SJCRH30 (cell line): ENCODE measurements around the gene FOXN1. TPM values are rescaled to one million over a fixed set of nuclear protein-coding genes. Genes with fewer than 3 reads are reported as not detected.

Experiments used
- DNase-seq, 2 experiments: peaks; one replicate each; pipeline ENCODE4 v3.0.0-alpha.2; 2015 to 2020
- H3K27ac ChIP-seq: fragments of 250-450 bp; sonication (Bioruptor Pico); 2 replicates; pipeline ENCODE4 v1.5.1; 2020; ENCODE audit warnings: mild to moderate bottlenecking, moderate library complexity
- H3K27me3 ChIP-seq: fragments of 250-450 bp; sonication (Bioruptor Pico); 2 replicates; pipeline ENCODE4 v1.5.1; 2020; ENCODE audit warnings: mild to moderate bottlenecking, moderate library complexity
- H3K36me3 ChIP-seq: fragments of 250-450 bp; sonication (Bioruptor Pico); 2 replicates; pipeline ENCODE4 v1.5.1; 2020; ENCODE audit warnings: mild to moderate bottlenecking, moderate library complexity
- H3K4me1 ChIP-seq: fragments of 250-450 bp; sonication (Bioruptor Pico); 2 replicates; pipeline ENCODE4 v1.5.1; 2020; ENCODE audit warnings: mild to moderate bottlenecking, moderate library complexity
- H3K4me3 ChIP-seq: fragments of 250-450 bp; sonication (Bioruptor Pico); 2 replicates; pipeline ENCODE4 v1.5.1; 2020; ENCODE audit warnings: mild to moderate bottlenecking, moderate library complexity
- H3K9me3 ChIP-seq: fragments of 250-450 bp; sonication (Bioruptor Pico); replicated peaks from 2 replicates; pipeline ENCODE4 v1.5.1; 2020; ENCODE audit warnings: mild to moderate bottlenecking, moderate library complexity
- total RNA-seq: library from RNA; depleted of rRNA; stranded (reverse); fragments of >200 nt; shearing (Covaris generic); gene quantifications from 2 replicates; pipeline ENCODE4 v1.2.3, GENCODE V29; 2014

Gene FOXN1
- total RNA-seq, 1 experiment from 2014 or later: not detected

- H3K9me3 ChIP-seq: no peaks in the 10 kb centered on the region
- H3K27ac ChIP-seq: no peak within 1 kb of the TSS
- peaks cover 11% of the 10 kb centered on the region; the same call in 1 of the 2 replicates for H3K4me1 ChIP-seq
- no peak within 1 kb of the TSS for H3K4me3 ChIP-seq
- no peak for DNase-seq
- H3K36me3 ChIP-seq: no peaks in the 10 kb centered on the region
- H3K27me3 ChIP-seq: peaks cover 31% of the 10 kb centered on the region
Measured at GRCh38 chr17:28473542-28473941, 32.6 kb upstream of the FOXN1 start, which contains the start of gene SLC13A2. Gene SLC13A2 (plus strand): TSS chr17:28473644. CDS start chr17:28473713, 69 bp downstream.

- no peaks in the 10 kb centered on the region for H3K36me3 ChIP-seq
- H3K4me3 ChIP-seq: no peak overlapping the region
- no peak for DNase-seq
- peaks cover 31% of the 10 kb centered on the region for H3K27me3 ChIP-seq
- H3K4me1 ChIP-seq: peaks cover 9% of the 10 kb centered on the region; the same call in 1 of the 2 replicates
- H3K27ac ChIP-seq: no peak overlapping the region
- H3K9me3 ChIP-seq: no peaks in the 10 kb centered on the region
Measured at GRCh38 chr17:28474111-28474531, 32.0 kb upstream of the FOXN1 start.

DNA sequence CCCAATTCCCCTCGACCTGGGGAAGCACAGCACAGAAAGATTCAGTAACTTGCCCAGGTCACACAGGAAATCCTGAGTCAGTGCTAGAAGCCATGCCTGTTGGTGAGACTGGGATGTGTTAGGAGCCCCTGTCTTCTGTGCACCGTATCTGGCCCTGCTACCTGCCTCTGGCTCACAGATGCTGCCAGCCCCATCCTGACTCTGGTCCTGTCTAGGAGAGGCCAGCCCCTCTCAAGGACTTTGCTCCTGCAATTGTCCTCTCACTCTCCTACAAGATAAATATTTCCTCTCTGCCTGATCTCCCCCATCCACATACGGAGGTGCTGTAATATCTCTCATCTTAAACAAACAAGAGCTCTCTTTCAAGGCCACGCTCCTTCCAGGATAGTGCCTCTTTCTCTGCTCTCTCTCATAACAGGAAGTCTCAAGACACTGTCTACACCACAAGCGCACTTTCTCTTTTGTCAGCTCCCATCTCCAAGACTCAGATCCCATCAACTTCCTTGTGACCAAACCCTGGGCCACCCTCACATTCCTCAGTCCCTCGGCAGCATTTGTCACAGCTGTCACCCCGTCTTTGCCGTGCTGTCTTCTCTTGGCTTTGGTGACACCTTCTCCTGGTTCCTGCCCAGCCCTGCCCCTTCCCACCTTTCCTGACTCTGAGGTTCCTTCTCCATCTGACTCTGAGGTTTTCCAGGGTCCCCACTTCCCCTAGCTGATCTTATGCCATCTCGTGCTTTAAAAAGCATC, 30.8 kb upstream of the FOXN1 start:
- no peak overlapping the region for H3K27ac ChIP-seq
- H3K36me3 ChIP-seq: no peaks in the 10 kb centered on the region
- no peak overlapping the region for H3K4me3 ChIP-seq
- peaks cover 31% of the 10 kb centered on the region for H3K27me3 ChIP-seq
- H3K4me1 ChIP-seq: peaks cover 9% of the 10 kb centered on the region; the same call in 1 of the 2 replicates
- no peaks in the 10 kb centered on the region for H3K9me3 ChIP-seq
- DNase-seq: no peak

GRCh38 chr17:28476076-28476865, 29.9 kb upstream of the FOXN1 start:
- peaks cover 1% of the 10 kb centered on the region; the same call in 1 of the 2 replicates for H3K4me1 ChIP-seq
- DNase-seq: no peak
- peaks cover 38% of the 10 kb centered on the region for H3K27me3 ChIP-seq
- no peak overlapping the region for H3K27ac ChIP-seq
- H3K9me3 ChIP-seq: no peaks in the 10 kb centered on the region
- H3K36me3 ChIP-seq: no peaks in the 10 kb centered on the region
- no peak overlapping the region for H3K4me3 ChIP-seq

- Histone ChIP-seq H3K36me3 (no peaks in the 10 kb centered on the region), H3K9me3 (no peaks in the 10 kb centered on the region), H3K4me3 (no peak overlapping the region), H3K27ac (no peak overlapping the region), H3K4me1 (no peaks in the 10 kb centered on the region), H3K27me3 (peaks cover 38% of the 10 kb centered on the region)
- DNase-seq: no peak
Measured at GRCh38 chr17:28477928-28478327, 28.2 kb upstream of the FOXN1 start.

DNA sequence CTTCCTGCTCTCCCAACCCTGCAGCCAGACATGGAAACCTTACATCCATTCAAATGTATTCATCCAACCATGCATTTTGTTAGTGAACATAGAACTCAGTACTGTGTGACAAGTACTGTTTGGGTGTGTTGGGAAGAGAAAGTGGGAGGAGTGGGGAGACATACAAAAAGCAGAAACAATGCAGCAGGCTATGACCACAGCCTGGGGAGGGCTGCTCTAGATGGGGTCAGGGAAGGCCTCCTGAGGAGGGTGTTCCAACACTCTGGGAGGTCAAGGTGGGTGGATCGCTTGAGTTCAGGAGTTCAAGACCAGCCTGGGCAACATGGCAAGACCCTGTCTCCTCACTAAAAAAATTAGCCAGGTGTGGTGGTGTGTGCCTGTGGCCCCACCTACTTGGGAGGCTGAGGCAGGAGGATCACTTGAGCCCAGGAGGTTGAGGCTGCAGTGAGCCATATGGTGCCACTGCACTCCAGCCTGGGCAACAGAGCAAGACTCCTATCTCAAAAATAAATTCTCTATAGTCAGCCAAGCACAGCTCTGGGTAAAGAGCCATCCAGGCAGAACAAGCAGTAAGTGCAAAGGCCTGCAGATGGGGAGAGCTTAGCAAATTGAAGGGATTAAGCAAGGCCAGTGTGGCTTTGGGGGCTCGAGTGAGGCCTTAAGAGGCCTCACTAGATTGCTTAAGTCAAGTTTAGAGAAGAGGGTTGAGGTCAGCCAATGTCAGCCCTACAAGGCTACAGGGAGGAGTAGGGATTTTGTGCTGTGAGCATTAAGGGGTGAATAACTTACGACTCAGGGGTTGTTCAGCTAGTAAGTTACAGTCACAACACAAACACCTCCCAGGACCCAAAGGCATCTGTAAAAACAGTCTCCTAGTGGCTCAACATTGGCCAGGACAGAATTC, 27.2 kb upstream of the FOXN1 start:
- DNase-seq: no peak

GRCh38 chr17:28480278-28480677, 25.9 kb upstream of the FOXN1 start:
- Histone ChIP-seq H3K27me3 (peaks cover 21% of the 10 kb centered on the region), H3K9me3 (no peaks in the 10 kb centered on the region), H3K4me1 (no peaks in the 10 kb centered on the region), H3K36me3 (no peaks in the 10 kb centered on the region), H3K4me3 (no peak overlapping the region), H3K27ac (no peak overlapping the region)
- no peak for DNase-seq

More for the DNA sequence above, 27.2 kb upstream of the FOXN1 start:
- no peaks in the 10 kb centered on the region for H3K9me3 ChIP-seq
- H3K27me3 ChIP-seq: peaks cover 30% of the 10 kb centered on the region
- no peak overlapping the region for H3K27ac ChIP-seq
- no peaks in the 10 kb centered on the region for H3K4me1 ChIP-seq
- no peak overlapping the region for H3K4me3 ChIP-seq
- H3K36me3 ChIP-seq: no peaks in the 10 kb centered on the region

- Histone ChIP-seq H3K36me3 (no peaks in the 10 kb centered on the region), H3K4me3 (no peak overlapping the region), H3K9me3 (no peaks in the 10 kb centered on the region), H3K27me3 (peaks cover 14% of the 10 kb centered on the region), H3K27ac (no peak overlapping the region), H3K4me1 (no peaks in the 10 kb centered on the region)
- no peak for DNase-seq
Measured at GRCh38 chr17:28480799-28481571, 25.2 kb upstream of the FOXN1 start.

- DNase-seq: no peak
- Histone ChIP-seq H3K4me1 (no peaks in the 10 kb centered on the region), H3K27me3 (peaks cover 13% of the 10 kb centered on the region; the same call in 1 of the 2 replicates), H3K9me3 (no peaks in the 10 kb centered on the region), H3K4me3 (no peak overlapping the region), H3K27ac (no peak overlapping the region), H3K36me3 (no peaks in the 10 kb centered on the region)
Measured at GRCh38 chr17:28482551-28483199, 23.5 kb upstream of the FOXN1 start.

DNA sequence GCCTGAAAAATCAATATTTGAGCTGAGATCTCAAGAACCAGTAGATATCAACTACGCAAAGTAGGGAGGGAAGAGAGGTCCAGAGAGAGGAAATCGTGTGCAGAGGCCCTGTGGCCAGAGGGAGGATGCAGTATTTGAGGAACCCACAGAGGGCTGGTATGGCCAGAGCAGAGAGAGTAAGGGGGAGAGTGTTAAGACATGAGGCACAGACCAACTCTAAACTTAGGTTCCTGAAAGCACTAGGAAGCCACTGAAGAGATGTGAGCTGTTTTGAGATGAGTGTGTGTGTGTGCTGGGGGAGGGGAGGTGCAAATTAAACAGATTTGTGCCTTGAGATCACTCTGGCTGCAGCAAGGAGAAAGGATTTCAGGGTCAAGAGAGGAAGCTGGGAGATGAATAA, 21.9 kb upstream of the FOXN1 start:
- Histone ChIP-seq H3K4me3 (no peak overlapping the region), H3K9me3 (no peaks in the 10 kb centered on the region), H3K27ac (no peak overlapping the region), H3K27me3 (peaks cover 18% of the 10 kb centered on the region; the same call in 1 of the 2 replicates), H3K36me3 (no peaks in the 10 kb centered on the region), H3K4me1 (no peaks in the 10 kb centered on the region)
- no peak for DNase-seq

DNA sequence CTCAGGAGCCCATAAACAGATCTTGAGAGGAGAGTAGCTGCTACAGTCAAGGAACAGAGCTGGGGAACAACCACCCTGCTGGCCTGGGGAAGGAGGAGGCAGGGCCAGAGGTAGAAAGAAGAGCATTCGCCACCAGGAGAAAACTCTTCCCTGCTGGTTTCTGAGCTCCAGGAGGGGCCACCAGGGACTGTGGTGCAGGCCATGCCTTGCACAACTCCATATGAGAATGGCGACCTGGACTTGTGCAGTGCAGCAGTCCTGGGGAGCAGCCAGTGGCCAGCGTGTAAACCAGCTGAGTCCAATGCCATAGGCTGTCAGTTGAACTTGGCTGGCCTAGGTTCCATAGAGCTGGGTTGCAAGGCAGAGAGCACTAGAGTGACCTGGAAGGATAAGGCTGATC, 21.1 kb upstream of the FOXN1 start:
- H3K4me3 ChIP-seq: no peak overlapping the region
- H3K36me3 ChIP-seq: no peaks in the 10 kb centered on the region
- H3K27me3 ChIP-seq: peaks cover 22% of the 10 kb centered on the region; the same call in 1 of the 2 replicates
- no peak for DNase-seq
- H3K9me3 ChIP-seq: no peaks in the 10 kb centered on the region
- no peaks in the 10 kb centered on the region for H3K4me1 ChIP-seq
- H3K27ac ChIP-seq: no peak overlapping the region

GRCh38 chr17:28487881-28488532, 18.1 kb upstream of the FOXN1 start:
- 0 out of 2 replicates have a peak, but pooled peaks cover 3% of the 10 kb centered on the region for H3K9me3 ChIP-seq
- no peak overlapping the region for H3K27ac ChIP-seq
- H3K4me1 ChIP-seq: no peaks in the 10 kb centered on the region
- no peak for DNase-seq
- H3K36me3 ChIP-seq: no peaks in the 10 kb centered on the region
- no peak overlapping the region for H3K4me3 ChIP-seq
- peaks cover 24% of the 10 kb centered on the region; the same call in 1 of the 2 replicates for H3K27me3 ChIP-seq
